Measurements from ENCODE around the gene EXOC6B. TPM values are rescaled to one million over a fixed set of nuclear protein-coding genes. Genes with fewer than 3 reads are reported as not detected.

EXOC6B gene
- total and polyA plus RNA-seq, 2 of the 8 experiments (the other 6 are each of a cell fraction or from before 2014, with no cell fraction given): 13.5 to 33.0 TPM

GRCh38 chr2:72330652-72331051 is 495.2 kb downstream of the EXOC6B start:
- Histone ChIP-seq H3K9ac (replicated peaks in 1 of 4; ENCODE audit: extremely low read depth in 1 of 4, low read depth in 3 of 4, low read length in 3 of 4) (no peak overlapping the region), H3K4ac (replicated peaks; ENCODE audit: insufficient read length, low read depth, low read length) (no peak overlapping the region), H3K23me2 (ENCODE audit: low read depth, low read length) (no peaks in the 10 kb centered on the region), H3K4me3 (ENCODE audit: extremely low read depth in 1 of 4, insufficient read depth in 2 of 4, low read depth in 3 of 4, low read length in 4 of 4) (no peak overlapping the region), H2AK5ac (ENCODE audit: low read depth, low read length) (no peak overlapping the region), H2BK15ac (ENCODE audit: low read length) (no peak overlapping the region), H4K91ac (replicated peaks; ENCODE audit: insufficient read length, low read length) (no peak overlapping the region), H3K23ac (ENCODE audit: insufficient read length) (no peak overlapping the region), H3K14ac (ENCODE audit: insufficient read length) (no peak overlapping the region), H3K79me2 (ENCODE audit: control insufficient read depth in 1 of 2, insufficient read depth in 2 of 2, low read length in 2 of 2) (no peaks in the 10 kb centered on the region), H3K4me2 (ENCODE audit: insufficient read depth in 1 of 2, low read depth in 2 of 2, low read length in 2 of 2) (no peak overlapping the region), H4K20me1 (replicated peaks in 1 of 2; ENCODE audit: control insufficient read depth in 1 of 2, insufficient read depth in 2 of 2, low read length in 2 of 2) (no peaks in the 10 kb centered on the region), H3K56ac (replicated peaks; ENCODE audit: insufficient read length, low read depth, low read length) (no peak overlapping the region), H3K4me1 (replicated peaks in 1 of 4; ENCODE audit: control insufficient read depth in 3 of 4, insufficient read depth in 4 of 4, low read length in 3 of 4) (no peaks in the 10 kb centered on the region), H3K79me1 (ENCODE audit: low read depth, low read length) (no peaks in the 10 kb centered on the region), H2BK20ac (ENCODE audit: low read length) (no peak overlapping the region), H2BK120ac (replicated peaks; ENCODE audit: low read depth, low read length) (no peak overlapping the region), H3K27ac (ENCODE audit: low read depth, low read length) (no peak overlapping the region), H3K36me3 (ENCODE audit: control insufficient read depth in 2 of 4, insufficient read depth in 4 of 4, low read length in 3 of 4) (no peaks in the 10 kb centered on the region), H3K18ac (ENCODE audit: extremely low read depth, low read length) (no peak overlapping the region), H2BK12ac (ENCODE audit: low read depth, low read length) (no peak overlapping the region), H4K8ac (ENCODE audit: extremely low read depth, insufficient read depth, low read length) (no peak overlapping the region), H3K27me3 (replicated peaks in 1 of 4; ENCODE audit: control insufficient read depth in 3 of 4, extremely low read depth in 1 of 4, insufficient read depth in 3 of 4, low read length in 3 of 4) (no peaks in the 10 kb centered on the region), H3K9me3 (ENCODE audit: insufficient read depth in 2 of 2, low read depth in 1 of 2, low read length in 1 of 2) (no peaks in the 10 kb centered on the region), H2BK5ac (ENCODE audit: low read depth, low read length) (no peak overlapping the region), H2AFZ (ENCODE audit: low read length) (no peak overlapping the region), H4K5ac (ENCODE audit: insufficient read length, low read depth, low read length) (no peak overlapping the region)
- no peak for DNase-seq (ENCODE audit: low read depth in 1 of 2, low spot score in 2 of 2)
- POLR2A ChIA-PET (ENCODE audit: partially characterized antibody): no interaction called here
- CTCF ChIA-PET (ENCODE audit: partially characterized antibody): interaction anchor here (1.4 to 1.8 kb wide), 3 partner anchors 10 to 123 kb away, joined by 3 to 6 read pairs (median 5); no protein-coding TSS in a partner anchor
- no peak for TF ChIP-seq SRF (IDR thresholded peaks at IDR 0.05; ENCODE audit: low read depth, low read length)
- TF ChIP-seq PHF8 (conservative IDR thresholded peaks at IDR 0.05; ENCODE audit: low read depth, low read length): no peak
- no peak for TF ChIP-seq GABPA (IDR thresholded peaks at IDR 0.05; ENCODE audit: borderline replicate concordance, insufficient read depth, low read length)
- TF ChIP-seq SIN3A (conservative IDR thresholded peaks at IDR 0.05 in 1 of 2, IDR thresholded peaks at IDR 0.05 in 1 of 2; ENCODE audit: low read depth in 1 of 2, low read length in 2 of 2): no peak
- no peak for TF ChIP-seq JUN (IDR thresholded peaks at IDR 0.05; ENCODE audit: low read depth, low read length)
- TF ChIP-seq ZNF274 (IDR thresholded peaks at IDR 0.05; ENCODE audit: borderline replicate concordance, extremely low read depth, low read length): no peak
- no peak for TF ChIP-seq NANOG (IDR thresholded peaks at IDR 0.05; ENCODE audit: insufficient read depth, low read depth, low read length, poor library complexity, severe bottlenecking)
- TF ChIP-seq SAP30 (IDR thresholded peaks at IDR 0.05; ENCODE audit: insufficient read depth, insufficient replicate concordance, low read length): no peak
- TF ChIP-seq EP300 (IDR thresholded peaks at IDR 0.05; ENCODE audit: borderline replicate concordance in 1 of 2, low read depth in 2 of 2, low read length in 2 of 2): no peak
- no peak for TF ChIP-seq SIRT6 (IDR thresholded peaks at IDR 0.05; ENCODE audit: low read length)
- no peak for TF ChIP-seq CHD1 (IDR thresholded peaks at IDR 0.05; ENCODE audit: low read depth, low read length)
- 100% methylated on average over 1 of the region's 1 CpG; no CpG with 5 or more reads in 1 of the 2 experiments for WGBS, 2 experiments (ENCODE audit: extremely low coverage in 1 of 2, insufficient coverage in 1 of 2, insufficient read length in 1 of 2, insufficient replicate concordance in 2 of 2, low coverage in 1 of 2, low lambda C conversion rate in 2 of 2, missing lambda C conversion rate in 1 of 2)
- FAIRE-seq: no peak
